SK-N-SH (cell line): ENCODE data around the gene GPRC5C.

Source experiments
- MAX ChIP-seq: IDR thresholded peaks from 2 replicates; pipeline ENCODE4 v1.4.0; 2012; ENCODE audit warnings: low read depth
- MEF2A ChIP-seq: IDR thresholded peaks from 2 replicates; pipeline ENCODE4 v1.4.0; 2012; ENCODE audit warnings: low read depth, borderline replicate concordance
- POLR2AphosphoS5 ChIP-seq: IDR thresholded peaks from 2 replicates; pipeline ENCODE4 v1.6.1; 2012; ENCODE audit warnings: low read depth, low read length
- REST ChIP-seq: IDR thresholded peaks from 2 replicates; pipeline ENCODE4 v1.6.1; 2012; ENCODE audit warnings: mild to moderate bottlenecking, low read depth, low read length, moderate library complexity
- TAF1 ChIP-seq: IDR thresholded peaks from 2 replicates; pipeline ENCODE4 v1.6.1; 2012; ENCODE audit warnings: low read depth, mild to moderate bottlenecking, low read length, moderate library complexity, borderline replicate concordance
- TEAD4 ChIP-seq: IDR thresholded peaks from 2 replicates; pipeline ENCODE4 v1.4.0; 2012; ENCODE audit warnings: mild to moderate bottlenecking, borderline replicate concordance; ENCODE audit not compliant: insufficient read depth
- YY1 ChIP-seq: IDR thresholded peaks from 2 replicates; pipeline ENCODE4 v1.4.0; 2012; ENCODE audit warnings: low read depth, mild to moderate bottlenecking
- TF ChIP-seq, protein P1 (sequence below): fragments of 200-600 bp; sonication (generic); IDR thresholded peaks from 2 replicates; pipeline ENCODE4 v1.6.1; 2017; ENCODE audit warnings: antibody characterized with exemption, mild to moderate bottlenecking, moderate library complexity
- TF ChIP-seq, protein P2 (sequence below): IDR thresholded peaks from 2 replicates; pipeline ENCODE4 v1.4.0; 2012; ENCODE audit warnings: low read depth, borderline replicate concordance

GRCh38 chr17:74449773-74450172 is 17.9 kb downstream of the GPRC5C start:
- no peak for TF ChIP-seq MAX
- no peak for TF ChIP-seq POLR2AphosphoS5
- TF ChIP-seq, protein P1, sequence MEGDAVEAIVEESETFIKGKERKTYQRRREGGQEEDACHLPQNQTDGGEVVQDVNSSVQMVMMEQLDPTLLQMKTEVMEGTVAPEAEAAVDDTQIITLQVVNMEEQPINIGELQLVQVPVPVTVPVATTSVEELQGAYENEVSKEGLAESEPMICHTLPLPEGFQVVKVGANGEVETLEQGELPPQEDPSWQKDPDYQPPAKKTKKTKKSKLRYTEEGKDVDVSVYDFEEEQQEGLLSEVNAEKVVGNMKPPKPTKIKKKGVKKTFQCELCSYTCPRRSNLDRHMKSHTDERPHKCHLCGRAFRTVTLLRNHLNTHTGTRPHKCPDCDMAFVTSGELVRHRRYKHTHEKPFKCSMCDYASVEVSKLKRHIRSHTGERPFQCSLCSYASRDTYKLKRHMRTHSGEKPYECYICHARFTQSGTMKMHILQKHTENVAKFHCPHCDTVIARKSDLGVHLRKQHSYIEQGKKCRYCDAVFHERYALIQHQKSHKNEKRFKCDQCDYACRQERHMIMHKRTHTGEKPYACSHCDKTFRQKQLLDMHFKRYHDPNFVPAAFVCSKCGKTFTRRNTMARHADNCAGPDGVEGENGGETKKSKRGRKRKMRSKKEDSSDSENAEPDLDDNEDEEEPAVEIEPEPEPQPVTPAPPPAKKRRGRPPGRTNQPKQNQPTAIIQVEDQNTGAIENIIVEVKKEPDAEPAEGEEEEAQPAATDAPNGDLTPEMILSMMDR, result no peak
- TF ChIP-seq TEAD4, result no peak
- TF ChIP-seq REST, result no peak
- no peak for TF ChIP-seq TAF1
- no peak for TF ChIP-seq YY1
- TF ChIP-seq MEF2A, result no peak
- TF ChIP-seq, protein P2, sequence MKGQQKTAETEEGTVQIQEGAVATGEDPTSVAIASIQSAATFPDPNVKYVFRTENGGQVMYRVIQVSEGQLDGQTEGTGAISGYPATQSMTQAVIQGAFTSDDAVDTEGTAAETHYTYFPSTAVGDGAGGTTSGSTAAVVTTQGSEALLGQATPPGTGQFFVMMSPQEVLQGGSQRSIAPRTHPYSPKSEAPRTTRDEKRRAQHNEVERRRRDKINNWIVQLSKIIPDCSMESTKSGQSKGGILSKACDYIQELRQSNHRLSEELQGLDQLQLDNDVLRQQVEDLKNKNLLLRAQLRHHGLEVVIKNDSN, result no peak
